ENCODE measurements around the gene PHLDB2. TPM values are rescaled to one million over a fixed set of nuclear protein-coding genes. Genes with fewer than 3 reads are reported as not detected.

The PHLDB2 gene
- total RNA-seq, 1 experiment from 2014 or later: 13.2 TPM

DNA sequence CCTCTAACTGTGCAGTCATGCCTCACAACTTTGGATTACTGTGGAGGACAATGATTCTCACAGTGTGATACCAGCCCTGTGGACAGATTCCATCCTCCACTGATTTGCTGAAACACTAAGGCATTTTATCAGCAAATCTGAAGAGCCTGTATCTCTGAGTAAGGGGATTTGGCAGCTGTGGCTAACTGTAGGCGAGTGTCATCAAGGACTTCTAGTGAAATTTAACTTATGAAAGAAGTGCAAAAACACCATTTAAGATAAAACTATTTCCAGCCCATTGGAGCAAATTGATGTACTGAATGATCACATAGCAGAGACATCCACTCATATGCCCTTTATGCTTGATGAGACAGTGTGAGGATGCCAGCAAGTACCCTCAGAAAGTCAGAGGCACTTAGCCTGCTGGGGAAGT is 161.6 kb downstream of the PHLDB2 start:
- Mint-ChIP-seq H3K36me3 (ENCODE audit: insufficient read depth in 1 of 3, low read depth in 3 of 3) (peaks cover 0 to 4% (median 0%) of the 10 kb centered on the region in 3 experiments; a peak in 1 of 7 replicates), H3K27me3 (ENCODE audit: low read depth) (no peaks in the 10 kb centered on the region), H3K4me3 (no peak overlapping the region), H3K9me3 (peaks cover 0 to 7% of the 10 kb centered on the region in 2 experiments; a peak in 1 of 5 replicates), H3K27ac (no peak overlapping the region), H3K4me1 (no peaks in the 10 kb centered on the region)
- Histone ChIP-seq H3K27ac (ENCODE audit: insufficient read length, low read depth, low read length) (no peak overlapping the region), H3K4ac (ENCODE audit: low read depth, low read length) (no peak overlapping the region), H2BK5ac (ENCODE audit: insufficient read length, low read length) (no peak overlapping the region), H3K79me1 (ENCODE audit: insufficient read depth, low read depth, low read length, poor library complexity, severe bottlenecking) (no peaks in the 10 kb centered on the region), H3K27me3 (ENCODE audit: insufficient read depth, low read length) (no peaks in the 10 kb centered on the region), H4K8ac (replicated peaks; ENCODE audit: insufficient read length, low read depth, low read length) (no peak overlapping the region), H3K18ac (ENCODE audit: insufficient read length, low read depth, low read length) (no peak overlapping the region), H4K20me1 (ENCODE audit: control insufficient read depth, insufficient read depth, insufficient read length) (no peaks in the 10 kb centered on the region), H4K91ac (ENCODE audit: insufficient read length, low read depth, low read length) (no peak overlapping the region), H3K79me2 (ENCODE audit: insufficient read depth, low read length) (no peaks in the 10 kb centered on the region), H3K4me2 (ENCODE audit: insufficient read depth, insufficient read length, low read length) (no peak overlapping the region), H3K23ac (ENCODE audit: insufficient read length, low read depth, low read length) (no peak overlapping the region), H3K9me3 (ENCODE audit: control insufficient read depth, low read depth, low read length) (no peaks in the 10 kb centered on the region), H3T11ph (ENCODE audit: low read length) (no peak overlapping the region), H2BK15ac (ENCODE audit: low read depth, low read length) (no peak overlapping the region), H3K4me1 (ENCODE audit: insufficient read depth, low read length) (no peaks in the 10 kb centered on the region), H3K23me2 (ENCODE audit: insufficient read length, low read depth, low read length, poor library complexity, severe bottlenecking) (no peaks in the 10 kb centered on the region), H2AFZ (ENCODE audit: low read length) (no peak overlapping the region), H2BK20ac (ENCODE audit: low read depth, low read length, poor library complexity, severe bottlenecking) (no peak overlapping the region), H3K56ac (ENCODE audit: insufficient read length, low read depth, low read length) (no peak overlapping the region), H2BK120ac (ENCODE audit: low read depth, low read length, poor library complexity, severe bottlenecking) (no peak overlapping the region), H2AK5ac (ENCODE audit: insufficient read length, low read length) (no peak overlapping the region), H4K5ac (ENCODE audit: insufficient read length, low read depth, low read length) (no peak overlapping the region), H2BK12ac (ENCODE audit: insufficient read length, low read depth, low read length) (no peak overlapping the region), H3K14ac (ENCODE audit: insufficient read depth, low read length) (no peak overlapping the region), H3K9ac (ENCODE audit: extremely low read depth, insufficient read length, low read length) (no peak overlapping the region)
- no CpG with 5 or more reads among the region's 1 CpG for WGBS (ENCODE audit: extremely low coverage, insufficient read length, low lambda C conversion rate)
- no peak for TF ChIP-seq CTCF (conservative IDR thresholded peaks at IDR 0.05)
- DNase-seq: no peak

Other genes with a start within 250 kb of the PHLDB2 start
- 1.5 and 1.7 TPM in 2 replicates for gene PLCXD2, start 184.6 kb upstream of the PHLDB2 start, total RNA-seq (2021)
- gene ABHD10, start 119.8 kb downstream of the PHLDB2 start, total RNA-seq (2021): 21.8 and 28.4 TPM in 2 replicates
- 6.4 and 7.5 TPM in 2 replicates for gene TAGLN3, start 139.7 kb downstream of the PHLDB2 start, total RNA-seq (2021)
- gene TMPRSS7, start 175.5 kb downstream of the PHLDB2 start, total RNA-seq (2021): not detected in 2 replicates
- 11.1 and 11.2 TPM in 2 replicates for gene C3orf52, start 227.1 kb downstream of the PHLDB2 start, total RNA-seq (2021)

Data from H9 (cell line).